HFF-Myc (cell line): ENCODE results near the gene DCLK2.

Source experiments
- DNase-seq: peaks from one replicate; pipeline ENCODE4 v3.0.0-alpha.2; 2011; ENCODE audit warnings: low read depth; ENCODE audit errors: extremely low read depth
- H3K4me3 ChIP-seq: replicated peaks from 2 replicates; pipeline ENCODE4 v1.5.1; 2011; ENCODE audit warnings: low read depth, mild to moderate bottlenecking, control low read depth, low read length
- TF ChIP-seq, protein P1 (sequence below): IDR thresholded peaks from 2 replicates; pipeline ENCODE4 v1.5.1; 2012; ENCODE audit warnings: mild to moderate bottlenecking, low read depth, low read length, control low read depth; ENCODE audit errors: missing control alignments

DCLK2 gene

DNA sequence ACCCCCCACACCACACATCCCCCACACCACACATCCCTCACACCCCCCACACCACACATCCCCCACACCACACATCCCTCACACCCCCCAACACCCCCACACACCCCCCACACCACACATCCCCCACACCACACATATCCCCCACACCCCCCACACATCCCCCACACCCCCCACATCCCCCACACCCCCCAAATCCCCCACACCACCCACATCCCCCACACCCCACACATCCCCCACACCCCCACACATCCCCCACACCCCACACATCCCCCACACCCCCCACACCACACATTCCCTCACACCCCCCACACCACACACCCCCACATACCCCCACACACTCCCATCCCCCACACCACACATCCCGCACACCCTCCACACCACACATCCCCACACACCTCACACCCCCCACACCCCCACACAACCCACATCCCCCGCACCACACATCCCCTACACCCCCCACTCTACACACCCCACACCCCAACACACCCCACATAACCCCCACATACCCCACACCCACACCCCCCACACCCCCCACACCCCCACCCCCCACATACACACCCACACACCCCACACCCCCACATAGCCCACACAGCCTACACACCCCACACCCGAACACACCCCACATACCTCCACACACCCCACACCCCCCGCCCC is 172.9 kb downstream of the DCLK2 start:
- no peak overlapping the region for H3K4me3 ChIP-seq
- TF ChIP-seq, protein P1, sequence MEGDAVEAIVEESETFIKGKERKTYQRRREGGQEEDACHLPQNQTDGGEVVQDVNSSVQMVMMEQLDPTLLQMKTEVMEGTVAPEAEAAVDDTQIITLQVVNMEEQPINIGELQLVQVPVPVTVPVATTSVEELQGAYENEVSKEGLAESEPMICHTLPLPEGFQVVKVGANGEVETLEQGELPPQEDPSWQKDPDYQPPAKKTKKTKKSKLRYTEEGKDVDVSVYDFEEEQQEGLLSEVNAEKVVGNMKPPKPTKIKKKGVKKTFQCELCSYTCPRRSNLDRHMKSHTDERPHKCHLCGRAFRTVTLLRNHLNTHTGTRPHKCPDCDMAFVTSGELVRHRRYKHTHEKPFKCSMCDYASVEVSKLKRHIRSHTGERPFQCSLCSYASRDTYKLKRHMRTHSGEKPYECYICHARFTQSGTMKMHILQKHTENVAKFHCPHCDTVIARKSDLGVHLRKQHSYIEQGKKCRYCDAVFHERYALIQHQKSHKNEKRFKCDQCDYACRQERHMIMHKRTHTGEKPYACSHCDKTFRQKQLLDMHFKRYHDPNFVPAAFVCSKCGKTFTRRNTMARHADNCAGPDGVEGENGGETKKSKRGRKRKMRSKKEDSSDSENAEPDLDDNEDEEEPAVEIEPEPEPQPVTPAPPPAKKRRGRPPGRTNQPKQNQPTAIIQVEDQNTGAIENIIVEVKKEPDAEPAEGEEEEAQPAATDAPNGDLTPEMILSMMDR = no peak
- no peak for DNase-seq

DNA sequence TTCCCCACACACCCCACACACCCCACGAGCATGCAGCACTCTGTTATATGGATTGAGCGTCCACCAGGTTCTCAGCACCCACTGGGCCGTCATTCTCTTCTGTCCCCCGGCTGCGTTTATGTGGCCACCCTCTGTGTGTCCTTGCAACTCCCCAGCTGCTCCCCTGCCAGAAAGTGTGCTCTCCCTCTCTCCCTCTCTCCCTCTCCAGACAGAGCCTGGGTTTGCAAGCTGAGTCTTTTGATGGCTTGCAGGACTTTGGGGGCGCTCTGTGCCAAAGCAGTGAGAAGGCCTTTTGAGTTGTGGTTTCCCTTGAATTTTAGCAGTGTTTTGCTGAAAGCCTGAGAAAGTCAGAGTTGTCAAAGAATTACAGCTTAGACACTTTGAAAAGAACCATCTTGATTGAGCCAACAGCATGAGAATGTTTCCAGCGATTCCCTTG is 173.5 kb downstream of the DCLK2 start:
- no peak for DNase-seq
- H3K4me3 ChIP-seq = no peak overlapping the region
- TF ChIP-seq, protein P1 = no peak

DNA sequence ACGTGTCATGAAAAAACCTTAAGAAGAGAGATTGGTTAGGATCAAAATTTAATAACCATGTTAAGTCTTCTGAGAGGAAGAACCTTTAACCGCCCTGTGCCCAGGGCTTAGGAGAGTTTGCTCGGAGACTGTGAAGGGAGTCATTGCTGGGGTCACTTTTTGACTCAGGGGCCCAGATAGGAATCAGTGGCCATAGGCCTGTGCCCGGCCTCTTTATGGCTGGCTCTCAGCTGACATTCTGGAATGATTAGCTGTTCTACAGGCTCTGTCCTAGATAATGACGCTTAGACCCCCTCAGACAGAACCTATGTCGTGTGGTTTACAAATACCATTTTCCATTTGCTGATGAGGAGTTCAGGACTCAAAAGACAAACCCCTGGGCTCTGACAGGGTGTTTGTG is 174.1 kb downstream of the DCLK2 start:
- TF ChIP-seq, protein P1 = no peak
- DNase-seq = no peak
- no peak overlapping the region for H3K4me3 ChIP-seq

DNA sequence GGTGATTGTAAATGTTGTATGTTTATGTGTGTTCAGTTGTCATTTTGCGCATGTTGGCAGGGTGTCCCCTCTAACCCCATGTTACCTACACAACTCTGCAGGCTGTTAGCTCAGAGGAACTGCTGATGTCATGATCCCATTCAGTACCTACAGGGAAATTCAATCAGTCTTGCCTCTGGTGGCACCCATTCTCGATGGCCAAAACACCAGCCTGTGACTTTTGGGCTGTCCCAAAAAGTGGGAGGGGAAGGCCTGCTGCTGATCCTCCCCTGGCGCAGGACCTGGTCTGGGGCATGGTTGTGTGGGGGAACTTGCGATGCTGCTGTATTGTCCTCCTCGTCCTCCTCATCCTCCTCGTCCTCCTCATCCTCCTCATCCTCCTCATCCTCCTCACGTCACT is 174.5 kb downstream of the DCLK2 start:
- H3K4me3 ChIP-seq = no peak overlapping the region
- TF ChIP-seq, protein P1 = no peak
- DNase-seq = no peak

DNA sequence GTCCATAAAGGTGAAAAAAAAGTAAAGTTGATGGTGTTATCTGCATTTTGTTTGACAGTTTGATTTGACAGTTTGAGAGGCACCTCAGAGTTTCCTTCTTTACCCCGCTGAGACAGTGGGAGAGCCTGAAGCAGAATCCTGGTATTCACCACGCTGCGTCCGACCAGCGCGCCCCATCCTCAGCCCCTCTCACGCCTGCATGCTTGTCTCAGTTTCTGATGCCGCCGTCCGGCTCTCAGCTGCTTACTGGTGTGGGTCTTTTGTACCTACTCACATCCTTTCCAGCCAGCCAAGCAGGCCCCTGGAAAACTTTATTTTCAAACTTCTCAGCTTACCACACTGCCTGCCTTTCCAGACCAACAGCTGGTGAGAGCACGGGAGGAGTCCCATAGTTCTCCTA is 175.2 kb downstream of the DCLK2 start:
- TF ChIP-seq, protein P1 = no peak
- no peak for DNase-seq
- no peak overlapping the region for H3K4me3 ChIP-seq

DNA sequence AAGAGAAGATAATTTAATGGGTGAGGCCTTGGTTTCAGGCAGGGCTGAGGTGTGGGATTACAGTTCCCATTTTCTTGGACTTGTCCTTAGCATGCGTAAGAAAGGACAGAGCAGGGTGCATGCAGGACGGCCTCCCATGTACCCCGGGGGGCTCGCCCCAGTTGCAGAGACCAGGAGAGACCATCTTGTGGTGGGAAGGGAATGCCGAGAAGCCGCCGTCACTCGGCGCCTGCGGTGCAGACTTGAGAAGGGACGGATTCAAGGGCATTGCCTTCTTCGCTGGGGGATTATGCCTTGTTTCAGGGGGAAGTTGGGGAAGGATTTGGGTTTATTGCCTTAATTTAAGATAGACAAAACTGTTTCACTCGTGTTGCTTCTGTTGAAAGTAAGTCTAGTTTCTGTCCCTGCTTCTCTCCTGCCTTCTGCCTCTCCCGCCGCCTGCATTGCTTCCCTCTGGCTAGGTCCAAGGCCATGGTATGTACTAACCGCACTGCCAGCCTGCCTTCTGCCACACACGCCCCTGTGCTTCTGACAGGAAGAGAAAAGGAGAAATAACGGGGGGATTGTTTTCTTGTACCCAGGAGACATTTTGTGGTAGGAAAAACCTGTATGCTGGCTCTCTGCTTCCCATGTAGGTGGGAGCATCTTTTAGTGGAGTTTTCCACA is 175.9 kb downstream of the DCLK2 start:
- TF ChIP-seq, protein P1 = no peak
- H3K4me3 ChIP-seq = no peak overlapping the region
- DNase-seq = no peak
